ENCODE results near the gene ZNF575. TPM values are rescaled to one million over a fixed set of nuclear protein-coding genes. Genes with fewer than 3 reads are reported as not detected.

The ZNF575 gene
- total and polyA plus RNA-seq, 2 experiments from 2014 or later: 0.10 to 0.65 TPM

GRCh38 chr19:43506629-43507028 lies 26.4 kb upstream of the ZNF575 start (continued):
- TF ChIP-seq EZH2 (IDR thresholded peaks at IDR 0.05; ENCODE audit: low read depth, unreplicated experiment) (no peak), STAT1 (IDR thresholded peaks at IDR 0.05; ENCODE audit: unreplicated experiment) (no peak), CREB1 (CRISPR knock-in tag; IDR thresholded peaks at IDR 0.05; ENCODE audit: low read depth) (no peak), CTCF (conservative IDR thresholded peaks at IDR 0.05; ENCODE audit: low read depth in 2 of 2) (no peak), ETS1 (IDR thresholded peaks at IDR 0.05) (no peak), NANOG (IDR thresholded peaks at IDR 0.05; ENCODE audit: borderline replicate concordance) (no peak)

GRCh38 chr19:43507880-43508279 lies 25.1 kb upstream of the ZNF575 start:
- H3K4me1 Mint-ChIP-seq: peaks cover 11% of the 10 kb centered on the region; the same call in 2 of the 3 replicates
- Histone ChIP-seq H3K27ac (ENCODE audit: low read depth) (no peak overlapping the region), H2AFZ (no peak overlapping the region), H3K4me2 (no peak overlapping the region), H3K79me2 (replicated peaks; ENCODE audit: insufficient read depth) (no peaks in the 10 kb centered on the region), H3K36me3 (ENCODE audit: insufficient read depth) (no peaks in the 10 kb centered on the region), H4K20me1 (replicated peaks; ENCODE audit: insufficient read depth) (no peaks in the 10 kb centered on the region), H3K4me3 (no peak overlapping the region), H3F3A (replicated peaks; ENCODE audit: low read depth) (0 out of 2 replicates have a peak, but pooled peaks cover 5% of the 10 kb centered on the region), H3K27me3 (ENCODE audit: insufficient read depth) (peaks cover 11% of the 10 kb centered on the region), H3K4me1 (ENCODE audit: insufficient read depth) (peaks cover 8% of the 10 kb centered on the region; the same call in 1 of the 2 replicates), H3K9me2 (ENCODE audit: insufficient read depth) (no peaks in the 10 kb centered on the region)
- TF ChIP-seq ZNF331 (CRISPR knock-in tag; IDR thresholded peaks at IDR 0.05; ENCODE audit: low read depth) (no peak), EZH2 (IDR thresholded peaks at IDR 0.05; ENCODE audit: low read depth, unreplicated experiment) (no peak), EZH2phosphoT487 (IDR thresholded peaks at IDR 0.05; ENCODE audit: unreplicated experiment) (no peak), ZNF462 (CRISPR knock-in tag; IDR thresholded peaks at IDR 0.05) (no peak), STAT1 (IDR thresholded peaks at IDR 0.05; ENCODE audit: unreplicated experiment) (no peak), ZNF114 (CRISPR knock-in tag; IDR thresholded peaks at IDR 0.05) (no peak), CTCF (conservative IDR thresholded peaks at IDR 0.05; ENCODE audit: low read depth in 2 of 2) (no peak)
- no peak overlapping the region for H3K4me3 Mint-ChIP-seq
- ATAC-seq (no peak), DNase-seq (ENCODE audit: low spot score) (no peak)
- H3K9me3 Mint-ChIP-seq: peaks cover 7% of the 10 kb centered on the region; the same call in 1 of the 3 replicates
- H3K27me3 Mint-ChIP-seq (ENCODE audit: insufficient read depth, low read depth, poor library complexity): peaks cover 19% of the 10 kb centered on the region
- H3K36me3 Mint-ChIP-seq (ENCODE audit: low read depth): peaks cover 31% of the 10 kb centered on the region
- H3K27ac Mint-ChIP-seq: no peak overlapping the region

All from GM23338 (cell line).